NT2/D1 (cell line): ENCODE data around the gene TICRR.
"Not testable (repeated sequence)": the region's sequence is repeated elsewhere in the genome, so short reads cannot be mapped to it uniquely, and the experiment has no call there.

Experiments
- DNase-seq: peaks from one replicate; pipeline ENCODE4 v3.0.0-alpha.2; 2011; ENCODE audit warnings: low read depth, low spot score
- H3K27me3 ChIP-seq: 2 replicates; pipeline ENCODE4 v1.6.0; 2011; ENCODE audit warnings: mild to moderate bottlenecking; ENCODE audit not compliant: insufficient read length, insufficient read depth
- H3K36me3 ChIP-seq: 2 replicates; pipeline ENCODE4 v1.6.1; 2011; ENCODE audit warnings: mild to moderate bottlenecking, low read length, mixed read lengths; ENCODE audit not compliant: insufficient read depth, insufficient read length
- H3K4me1 ChIP-seq: 2 replicates; pipeline ENCODE4 v1.5.1; 2011; ENCODE audit not compliant: insufficient read depth, insufficient read length
- H3K4me3 ChIP-seq: 2 replicates; pipeline ENCODE4 v1.5.1; 2011; ENCODE audit warnings: low read depth; ENCODE audit not compliant: insufficient read length
- H3K9ac ChIP-seq: 2 replicates; pipeline ENCODE4 v1.6.0; 2011; ENCODE audit warnings: low read depth; ENCODE audit not compliant: insufficient read length
- H3K9me3 ChIP-seq: 2 replicates; pipeline ENCODE4 v1.5.1; 2011; ENCODE audit warnings: mild to moderate bottlenecking, low read length; ENCODE audit not compliant: insufficient read depth
- SUZ12 ChIP-seq: IDR thresholded peaks from 2 replicates; pipeline ENCODE4 v1.6.1; 2011; ENCODE audit not compliant: insufficient read length, insufficient read depth; ENCODE audit errors: extremely low read depth
- YY1 ChIP-seq: IDR thresholded peaks from 2 replicates; pipeline ENCODE4 v1.6.1; 2011; ENCODE audit not compliant: insufficient read length, insufficient read depth
- ZNF274 ChIP-seq: IDR thresholded peaks from 2 replicates; pipeline ENCODE4 v1.6.1; 2011; ENCODE audit warnings: mild to moderate bottlenecking, low read depth, low read length

TICRR gene

DNA sequence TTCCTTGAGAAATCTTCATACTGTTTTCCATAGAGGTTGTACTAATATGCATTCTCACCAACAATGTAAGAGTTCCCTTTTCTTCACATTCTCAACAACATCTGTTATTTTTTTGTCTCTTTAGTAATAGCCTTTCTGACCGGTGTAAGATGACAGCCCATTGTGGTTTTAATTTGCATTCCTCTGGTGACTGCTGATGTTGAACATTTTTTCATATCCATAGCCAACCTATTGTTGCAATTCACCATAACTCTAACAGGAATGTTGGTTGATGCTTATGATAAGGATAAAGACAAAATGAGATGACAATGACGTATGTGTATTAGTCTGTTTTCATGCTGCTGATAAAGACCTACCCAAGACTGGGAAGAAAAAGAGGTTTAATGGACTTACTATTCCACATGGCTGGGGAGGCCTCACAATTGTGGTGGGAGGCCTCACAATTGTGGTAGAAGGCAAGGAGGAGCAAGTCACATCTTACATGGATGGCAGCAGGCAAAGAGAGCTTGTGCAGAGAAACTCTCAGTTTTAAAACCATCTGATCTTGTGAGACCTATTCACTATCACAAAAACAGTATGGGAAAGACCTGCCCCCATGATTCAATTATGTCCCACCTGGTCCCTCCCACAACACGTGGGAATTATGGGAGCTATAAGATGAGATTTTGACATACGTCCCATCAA lies 41.3 kb upstream of the TICRR start:
- no peak for DNase-seq
- Histone ChIP-seq H3K27me3 (no peaks in the 10 kb centered on the region), H3K36me3 (no peaks in the 10 kb centered on the region), H3K4me3 (no peak overlapping the region), H3K9me3 (peaks cover 11% of the 10 kb centered on the region), H3K9ac (no peak overlapping the region), H3K4me1 (no peaks in the 10 kb centered on the region)
- no peak for TF ChIP-seq YY1
- no peak for TF ChIP-seq SUZ12
- no peak for TF ChIP-seq ZNF274

DNA sequence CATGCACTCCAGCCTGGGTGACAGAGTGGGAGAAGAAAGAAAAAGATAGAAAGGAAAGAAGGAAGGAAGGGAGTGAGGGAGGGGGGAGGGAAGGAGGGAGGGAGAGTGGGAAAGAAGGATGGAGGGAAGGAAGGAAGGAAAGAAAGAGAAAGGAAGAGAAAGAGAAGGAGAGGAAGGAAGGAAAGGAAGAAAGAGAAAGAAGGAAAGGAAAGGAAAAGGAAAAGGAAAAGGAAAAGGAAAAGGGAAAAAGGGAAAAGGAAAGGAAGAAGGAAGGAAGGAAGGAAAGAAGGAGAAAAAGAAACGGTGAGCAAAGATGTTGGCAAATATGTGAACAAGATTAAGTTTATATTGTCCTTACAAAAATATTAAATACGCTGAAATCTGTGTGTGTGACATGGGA lies 36.2 kb upstream of the TICRR start:
- peaks cover 19% of the 10 kb centered on the region for H3K9me3 ChIP-seq
- no peaks in the 10 kb centered on the region for H3K36me3 ChIP-seq
- no peaks in the 10 kb centered on the region for H3K4me1 ChIP-seq
- no peak for TF ChIP-seq SUZ12
- TF ChIP-seq ZNF274: no peak
- no peak for TF ChIP-seq YY1
- no peaks in the 10 kb centered on the region for H3K27me3 ChIP-seq
- DNase-seq: no peak
- H3K9ac ChIP-seq: no peak overlapping the region
- H3K4me3 ChIP-seq: no peak overlapping the region

DNA sequence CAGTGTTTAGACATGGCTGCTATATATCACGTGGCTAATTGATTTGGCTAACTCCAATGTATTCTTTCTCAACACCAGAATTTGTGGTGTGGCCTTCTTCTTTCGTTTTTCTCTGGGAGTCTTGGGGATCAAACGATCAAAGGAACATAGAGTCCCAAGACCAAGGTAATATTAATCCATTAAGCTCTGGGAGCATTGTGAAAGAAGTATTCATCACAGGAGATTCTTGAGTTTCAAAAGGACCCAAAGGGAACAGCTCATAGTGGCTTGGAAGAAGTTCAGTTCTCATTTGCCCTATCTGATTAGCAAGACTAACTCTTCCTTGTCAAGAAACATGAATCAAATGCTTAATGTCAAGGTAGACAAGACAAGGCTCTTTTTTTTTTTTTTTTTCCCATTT lies 32.9 kb upstream of the TICRR start:
- Histone ChIP-seq H3K27me3 (no peaks in the 10 kb centered on the region), H3K4me1 (no peaks in the 10 kb centered on the region), H3K9me3 (peaks cover 19% of the 10 kb centered on the region), H3K36me3 (no peaks in the 10 kb centered on the region), H3K9ac (no peak overlapping the region), H3K4me3 (no peak overlapping the region)
- no peak for DNase-seq
- TF ChIP-seq YY1 (no peak), SUZ12 (no peak), ZNF274 (no peak)

DNA sequence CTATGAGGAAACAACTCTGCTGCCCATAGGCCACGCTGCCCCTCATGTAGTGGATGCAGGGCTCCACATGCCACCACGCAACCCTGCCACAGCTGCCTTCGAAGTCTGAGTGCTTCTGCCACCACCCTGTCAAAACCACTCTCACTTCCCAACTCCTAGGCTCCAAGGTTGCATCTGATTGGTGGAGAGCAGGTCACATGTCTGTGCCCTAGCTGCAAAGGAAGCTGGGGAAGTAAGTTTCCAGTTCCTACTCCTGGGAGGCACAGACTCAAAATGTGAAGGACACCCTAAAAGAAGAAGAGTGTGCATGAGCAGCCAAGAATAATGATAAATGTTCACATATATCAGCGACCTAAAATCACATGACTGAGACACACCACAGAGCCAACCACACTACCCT lies 31.9 kb upstream of the TICRR start:
- Histone ChIP-seq H3K9me3 (peaks cover 9% of the 10 kb centered on the region), H3K36me3 (no peaks in the 10 kb centered on the region), H3K9ac (no peak overlapping the region), H3K27me3 (no peaks in the 10 kb centered on the region), H3K4me3 (no peak overlapping the region), H3K4me1 (no peaks in the 10 kb centered on the region)
- DNase-seq: no peak
- no peak for TF ChIP-seq SUZ12
- no peak for TF ChIP-seq ZNF274
- TF ChIP-seq YY1: no peak

DNA sequence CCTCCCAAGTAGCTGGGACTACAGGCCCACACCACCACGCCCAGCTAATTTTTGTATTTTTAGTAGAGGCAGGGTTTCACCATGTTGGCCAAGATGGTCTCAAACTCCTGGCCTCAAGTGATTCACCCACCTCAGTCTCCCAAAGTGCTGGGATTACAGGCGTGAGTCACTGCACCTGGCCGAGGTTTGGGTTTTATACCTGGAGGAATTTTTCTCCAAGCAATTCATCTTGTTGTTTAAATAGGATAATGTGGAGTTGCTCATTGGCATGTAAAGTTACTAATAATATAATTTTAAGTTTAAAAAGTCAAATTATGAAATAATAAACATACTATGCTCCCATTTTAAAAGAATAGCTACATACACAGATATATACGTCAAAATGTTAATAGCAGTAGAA lies 26.1 kb upstream of the TICRR start:
- not testable (repeated sequence) for H3K27me3 ChIP-seq, H3K4me3 ChIP-seq, H3K9me3 ChIP-seq

DNA sequence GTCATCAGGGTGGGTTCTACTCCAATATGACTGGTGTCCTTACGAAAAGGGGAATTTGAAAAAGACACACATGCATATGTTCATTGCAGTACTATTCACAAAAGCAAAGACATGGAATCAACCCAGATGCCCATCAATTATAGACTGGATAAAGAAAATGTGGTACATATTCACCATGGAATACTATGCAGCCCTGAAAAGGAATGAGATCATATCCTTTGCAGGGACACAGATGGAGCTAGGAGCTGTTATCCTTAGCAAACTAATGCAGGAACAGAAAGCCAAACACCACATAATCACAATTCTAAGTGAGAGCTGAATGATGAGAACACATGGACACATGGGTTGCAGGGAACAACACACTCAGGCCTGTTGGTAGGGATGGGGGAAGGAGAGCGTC lies 24.8 kb upstream of the TICRR start:
- no peak for DNase-seq
- no peak overlapping the region for H3K9ac ChIP-seq
- H3K36me3 ChIP-seq: no peaks in the 10 kb centered on the region
- no peaks in the 10 kb centered on the region for H3K4me1 ChIP-seq
- H3K4me3 ChIP-seq: no peak overlapping the region
- no peaks in the 10 kb centered on the region; the same call in 1 of the 2 replicates for H3K9me3 ChIP-seq
- no peaks in the 10 kb centered on the region for H3K27me3 ChIP-seq
- TF ChIP-seq ZNF274 (no peak), YY1 (no peak), SUZ12 (no peak)

More for the DNA sequence above, 26.1 kb upstream of the TICRR start:
- not testable (repeated sequence) for H3K9ac ChIP-seq, H3K4me1 ChIP-seq, H3K36me3 ChIP-seq, DNase-seq

DNA sequence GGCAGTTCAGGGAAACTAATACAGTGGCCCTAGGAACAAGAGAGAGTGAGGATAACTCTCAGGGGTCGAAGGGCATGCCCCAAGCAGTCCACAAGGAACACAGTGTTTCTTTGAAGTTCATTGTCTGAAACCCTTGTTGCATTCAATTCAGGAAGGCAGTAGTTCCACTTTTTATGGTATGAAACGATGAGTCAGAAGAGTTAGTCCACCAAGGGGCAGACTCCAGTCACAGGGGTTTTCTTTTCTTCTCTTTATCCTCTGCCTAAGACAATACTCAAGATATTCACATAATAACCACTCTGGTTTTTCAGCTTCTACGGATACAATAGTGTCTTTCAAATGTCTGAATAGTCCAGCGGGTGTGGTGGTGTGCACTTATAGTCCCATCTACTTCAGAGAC lies 23.7 kb upstream of the TICRR start:
- no peaks in the 10 kb centered on the region for H3K27me3 ChIP-seq
- TF ChIP-seq SUZ12: no peak
- H3K9ac ChIP-seq: no peak overlapping the region
- no peaks in the 10 kb centered on the region; the same call in 1 of the 2 replicates for H3K9me3 ChIP-seq
- H3K4me1 ChIP-seq: no peaks in the 10 kb centered on the region
- no peak for DNase-seq
- no peak overlapping the region for H3K4me3 ChIP-seq
- H3K36me3 ChIP-seq: no peaks in the 10 kb centered on the region

DNA sequence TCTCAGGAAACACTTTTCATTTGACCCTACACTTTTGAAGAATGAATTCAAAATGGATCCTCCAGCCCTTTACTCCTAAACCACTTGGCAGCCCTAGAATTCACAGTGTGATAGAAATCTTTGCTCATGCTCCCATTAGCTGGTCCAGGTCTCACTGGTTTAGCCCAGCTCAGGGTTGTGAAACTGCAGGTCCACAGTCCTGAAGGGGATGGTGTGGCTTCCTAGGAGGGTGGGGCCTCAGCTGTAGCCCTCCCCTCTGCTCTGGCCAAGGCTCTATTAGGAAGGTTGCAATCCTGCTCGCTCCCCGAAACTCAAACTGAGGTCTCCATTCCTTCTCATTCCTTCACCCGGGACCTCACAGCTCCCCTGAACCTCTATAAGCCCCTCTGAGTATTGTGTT lies 21.6 kb upstream of the TICRR start:
- Histone ChIP-seq H3K4me3 (no peak overlapping the region), H3K36me3 (no peaks in the 10 kb centered on the region), H3K9me3 (no peaks in the 10 kb centered on the region), H3K9ac (no peak overlapping the region), H3K27me3 (no peaks in the 10 kb centered on the region), H3K4me1 (no peaks in the 10 kb centered on the region)
- TF ChIP-seq YY1 (no peak), SUZ12 (no peak), ZNF274 (no peak)
- no peak for DNase-seq
